GM21619 (cell line): ENCODE data around the gene DLG4.
"Not testable (repeated sequence)": the region's sequence is repeated elsewhere in the genome, so short reads cannot be mapped to it uniquely, and the experiment has no call there.

Experiments used
- ATAC-seq: cut with Tn5 transposase; IDR thresholded peaks from one replicate; pipeline ENCODE4 v1.9.1; 2021; ENCODE audit not compliant: unreplicated experiment

Gene DLG4

GRCh38 chr17:7249830-7250229 is 30.2 kb upstream of the DLG4 start:
- no peak for ATAC-seq

GRCh38 chr17:7249214-7249613 is 29.6 kb upstream of the DLG4 start:
- ATAC-seq: no peak

- ATAC-seq: no peak
Measured at GRCh38 chr17:7248796-7249195, 29.2 kb upstream of the DLG4 start.

GRCh38 chr17:7246779-7247178 is 27.1 kb upstream of the DLG4 start:
- ATAC-seq: no peak

- ATAC-seq: not testable (repeated sequence)
Measured at GRCh38 chr17:7243838-7244237, 24.2 kb upstream of the DLG4 start.

- no peak for ATAC-seq
Measured at GRCh38 chr17:7243453-7243729, 23.8 kb upstream of the DLG4 start.

- ATAC-seq: peak; percentile 33
Measured at GRCh38 chr17:7242717-7243452, 23.2 kb upstream of the DLG4 start.

GRCh38 chr17:7241783-7242716 is 22.4 kb upstream of the DLG4 start, which contains the start of gene GABARAP:
GABARAP (minus strand) TSS chr17:7242449; CDS start chr17:7242330, 119 bp downstream.
- ATAC-seq: peak; percentile 29

GRCh38 chr17:7241090-7241733 is 21.6 kb upstream of the DLG4 start:
- ATAC-seq: no peak

- no peak for ATAC-seq
Measured at GRCh38 chr17:7240375-7240774, 20.7 kb upstream of the DLG4 start.

- ATAC-seq: peak; percentile 41
Measured at GRCh38 chr17:7239091-7240027, 19.7 kb upstream of the DLG4 start, which contains the start of gene PHF23. PHF23 (minus strand) TSS chr17:7239457; CDS start chr17:7239279, 178 bp downstream.

GRCh38 chr17:7238420-7239090 is 18.9 kb upstream of the DLG4 start:
- ATAC-seq: no peak

- ATAC-seq: no peak
Measured at GRCh38 chr17:7237761-7238419, 18.3 kb upstream of the DLG4 start.

GRCh38 chr17:7237266-7237760 is 17.7 kb upstream of the DLG4 start:
- no peak for ATAC-seq

GRCh38 chr17:7236808-7237207 is 17.2 kb upstream of the DLG4 start:
- ATAC-seq: no peak

GRCh38 chr17:7235693-7236665 is 16.3 kb upstream of the DLG4 start:
- no peak for ATAC-seq

- peak; percentile 42 for ATAC-seq
Measured at GRCh38 chr17:7234083-7234951, 14.7 kb upstream of the DLG4 start, which contains the start of gene DVL2. DVL2 (minus strand) TSS chr17:7234517; CDS start chr17:7234262, 255 bp downstream.
